Adrenal gland (tissue), 5 donors: ENCODE data around the gene GPAM.

Source experiments
- CTCF ChIP-seq, 6 experiments: fragments of 450-650 bp in 4 of 6; fragments of 200-600 bp in 2 of 6; sonication (generic) in 1 of 6; IDR thresholded peaks; 1 replicate in 5 of 6; 2 replicates in 1 of 6; pipeline versions ENCODE4 v1.5.1 to v1.8.0; 2016 to 2021; ENCODE audit warnings: antibody characterized with exemption in 6 of 6, mild to moderate bottlenecking in 2 of 6, moderate library complexity in 1 of 6
- POLR2A ChIP-seq, 2 donors: fragments of 450-650 bp; IDR thresholded peaks; one replicate each; pipeline ENCODE4 v1.6.1; 2017; ENCODE audit warnings: antibody characterized with exemption in 2 of 2, mild to moderate bottlenecking in 2 of 2, moderate library complexity in 1 of 2
- donor health status: DM: no; HTN: no; CAD: no.

- TF ChIP-seq CTCF (IDR thresholded peaks at IDR 0.05), result no peak
- TF ChIP-seq POLR2A (IDR thresholded peaks at IDR 0.05), result no peak
These were observed 48.0 kb downstream of the GPAM start for GRCh38 chr10:112135604-112136003.
